GM12878 (cell line): ENCODE measurements around the gene ARHGAP26.

ENCODE experiments used
- BCLAF1 ChIP-seq: fragments of 450-650 bp; IDR thresholded peaks from 2 replicates; pipeline ENCODE4 v1.6.1; 2017; ENCODE audit warnings: antibody characterized with exemption, mild to moderate bottlenecking, moderate library complexity
- CBFB ChIP-seq: IDR thresholded peaks from 2 replicates; pipeline ENCODE4 v1.6.1; 2016; ENCODE audit warnings: antibody characterized with exemption, low read depth
- CHD4 ChIP-seq: fragments of 200-600 bp; sonication (generic); IDR thresholded peaks from 2 replicates; pipeline ENCODE4 v1.6.1; 2016; ENCODE audit warnings: mild to moderate bottlenecking
- CTCF ChIP-seq, 3 experiments: IDR thresholded peaks in 2 of 3; conservative IDR thresholded peaks in 1 of 3; 2 replicates each; pipeline ENCODE4 v1.5.1; 2011; ENCODE audit warnings: low read depth in 3 of 3, low read length in 3 of 3, mild to moderate bottlenecking in 3 of 3, control low read depth in 2 of 3, moderate library complexity in 2 of 3, inconsistent platforms in 1 of 3, mixed read lengths in 1 of 3; ENCODE audit not compliant: control insufficient read depth in 2 of 3, insufficient read depth in 1 of 3; ENCODE audit errors: extremely low read depth in 1 of 3
- JUNB ChIP-seq: IDR thresholded peaks from 2 replicates; pipeline ENCODE4 v1.6.1; 2016; ENCODE audit warnings: antibody characterized with exemption, mild to moderate bottlenecking

- TF ChIP-seq CTCF (IDR thresholded peaks at IDR 0.05 in 2 of 3, conservative IDR thresholded peaks at IDR 0.05 in 1 of 3; ENCODE audit: control insufficient read depth in 2 of 3, extremely low read depth in 1 of 3, insufficient read depth in 1 of 3, low read depth in 3 of 3, low read length in 3 of 3) (no peak), BCLAF1 (no peak), CHD4 (no peak), JUNB (no peak), CBFB (no peak)
Observed at GRCh38 chr5:143134900-143135299, 364.7 kb downstream of the ARHGAP26 start.
